PC-3 (cell line): ENCODE measurements around the gene KLF14.

Experiments used
- EZH2 ChIP-seq: fragments of 300-600 bp; sonication (generic); IDR thresholded peaks from one replicate; pipeline ENCODE4 v1.6.1; 2017; ENCODE audit warnings: antibody characterized with exemption, mild to moderate bottlenecking, low read length; ENCODE audit not compliant: unreplicated experiment
- TF ChIP-seq, protein P1 (sequence below): fragments of 300-600 bp; sonication (generic); conservative IDR thresholded peaks from 2 replicates; pipeline ENCODE4 v1.5.1; 2017; ENCODE audit warnings: antibody characterized with exemption, low read depth, mild to moderate bottlenecking, low read length

DNA sequence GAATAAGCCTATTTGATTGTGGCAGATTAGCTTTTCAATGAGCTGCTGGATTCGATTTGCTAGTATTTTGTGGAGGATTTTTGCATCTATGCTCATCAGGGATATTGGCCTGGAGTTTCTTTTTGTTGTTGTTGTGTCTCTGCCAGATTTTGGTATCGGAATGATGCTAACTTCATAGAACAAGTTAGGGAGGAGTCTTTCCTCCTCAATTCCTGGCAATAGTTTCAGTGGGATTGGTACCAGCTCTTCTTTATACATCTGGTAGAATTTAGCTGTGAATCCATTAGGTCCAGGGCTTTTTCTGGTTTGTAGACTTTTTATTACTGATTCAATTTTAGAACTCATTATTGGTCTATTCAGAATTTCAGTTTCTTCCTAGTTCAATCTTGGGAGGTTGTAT is 43.4 kb upstream of the KLF14 start:
- TF ChIP-seq EZH2: no peak
- TF ChIP-seq, protein P1, sequence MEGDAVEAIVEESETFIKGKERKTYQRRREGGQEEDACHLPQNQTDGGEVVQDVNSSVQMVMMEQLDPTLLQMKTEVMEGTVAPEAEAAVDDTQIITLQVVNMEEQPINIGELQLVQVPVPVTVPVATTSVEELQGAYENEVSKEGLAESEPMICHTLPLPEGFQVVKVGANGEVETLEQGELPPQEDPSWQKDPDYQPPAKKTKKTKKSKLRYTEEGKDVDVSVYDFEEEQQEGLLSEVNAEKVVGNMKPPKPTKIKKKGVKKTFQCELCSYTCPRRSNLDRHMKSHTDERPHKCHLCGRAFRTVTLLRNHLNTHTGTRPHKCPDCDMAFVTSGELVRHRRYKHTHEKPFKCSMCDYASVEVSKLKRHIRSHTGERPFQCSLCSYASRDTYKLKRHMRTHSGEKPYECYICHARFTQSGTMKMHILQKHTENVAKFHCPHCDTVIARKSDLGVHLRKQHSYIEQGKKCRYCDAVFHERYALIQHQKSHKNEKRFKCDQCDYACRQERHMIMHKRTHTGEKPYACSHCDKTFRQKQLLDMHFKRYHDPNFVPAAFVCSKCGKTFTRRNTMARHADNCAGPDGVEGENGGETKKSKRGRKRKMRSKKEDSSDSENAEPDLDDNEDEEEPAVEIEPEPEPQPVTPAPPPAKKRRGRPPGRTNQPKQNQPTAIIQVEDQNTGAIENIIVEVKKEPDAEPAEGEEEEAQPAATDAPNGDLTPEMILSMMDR: no peak
